GM21786 (cell line): ENCODE results near the gene APLF.
A peak's percentile ranks its signal among the peaks of the same experiment; 100 is the strongest.
"Not testable (repeated sequence)": the region's sequence is repeated elsewhere in the genome, so short reads cannot be mapped to it uniquely, and the experiment has no call there.

Experiments used
- ATAC-seq: cut with Tn5 transposase; IDR thresholded peaks from one replicate; pipeline ENCODE4 v1.9.1; 2021; ENCODE audit not compliant: unreplicated experiment

Gene APLF

DNA sequence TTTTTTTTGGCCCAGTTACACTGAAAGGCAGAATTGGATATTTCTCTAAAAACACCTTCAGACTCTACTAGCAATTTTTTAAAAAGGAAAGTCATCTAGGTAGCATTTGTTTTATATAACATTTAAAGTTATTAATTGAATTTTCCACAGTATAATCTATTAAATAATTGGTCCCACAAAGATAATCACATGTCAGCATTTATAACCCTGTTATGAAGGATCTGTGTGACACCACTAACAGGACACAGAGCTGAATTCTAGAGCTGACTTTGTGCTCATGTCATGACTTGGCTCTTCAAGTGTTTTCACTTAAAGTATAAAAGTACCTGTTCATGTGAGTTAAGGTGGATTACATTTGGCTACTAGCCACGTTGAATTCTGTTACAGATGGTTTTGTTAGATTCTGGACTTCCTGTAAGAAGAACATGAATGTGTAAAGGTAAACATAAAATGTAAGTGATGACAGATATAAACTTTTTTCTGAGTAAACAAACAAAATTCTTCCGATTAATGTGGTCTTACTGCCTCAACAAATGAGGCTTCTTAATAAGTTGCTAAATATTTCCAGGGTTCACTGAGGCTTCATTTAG, 106.9 kb downstream of the APLF start:
- ATAC-seq, result no peak

DNA sequence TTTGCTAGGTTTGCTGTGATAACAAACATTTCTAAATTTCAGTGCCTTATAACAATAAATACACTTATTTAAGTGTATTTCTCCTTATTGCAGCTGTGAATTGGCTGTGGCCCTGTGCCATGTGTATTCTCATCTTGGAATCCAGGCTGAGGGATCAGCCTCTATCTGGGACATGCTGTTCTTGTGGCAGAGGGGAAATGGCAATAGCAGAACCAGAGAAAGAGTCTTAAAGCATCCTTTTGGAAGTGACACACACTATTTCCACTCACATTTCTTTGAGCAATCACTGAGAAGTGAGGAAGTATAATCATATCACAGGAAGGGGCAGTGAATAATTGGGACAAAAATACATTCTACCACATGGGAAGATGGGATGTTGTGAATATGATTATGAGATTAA, 109.8 kb downstream of the APLF start:
- no peak for ATAC-seq

DNA sequence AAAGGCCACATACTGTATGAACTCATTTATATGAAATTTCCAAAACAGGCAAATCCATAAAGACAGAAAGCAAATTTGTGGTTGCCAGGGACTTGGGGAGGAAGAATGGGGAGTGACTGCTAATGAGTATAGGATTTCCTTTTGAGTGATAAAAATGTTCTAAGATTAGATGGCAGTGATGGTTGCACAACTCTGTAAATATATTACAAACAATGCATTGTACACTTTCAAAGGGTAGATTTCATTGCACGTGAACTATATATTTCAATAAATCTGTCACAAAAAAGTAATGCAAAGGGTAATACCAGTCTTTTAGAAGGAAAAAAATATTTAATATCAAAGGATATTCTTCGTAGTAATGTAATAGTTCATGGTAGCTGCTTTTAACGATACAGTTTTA, 112.3 kb downstream of the APLF start:
- ATAC-seq, result no peak

- no peak for ATAC-seq
Observed at GRCh38 chr2:68588589-68588988, 121.2 kb downstream of the APLF start.

GRCh38 chr2:68589963-68590362, 122.6 kb downstream of the APLF start:
- ATAC-seq, result no peak

- ATAC-seq, result no peak
Observed at GRCh38 chr2:68590702-68591101, 123.3 kb downstream of the APLF start.

DNA sequence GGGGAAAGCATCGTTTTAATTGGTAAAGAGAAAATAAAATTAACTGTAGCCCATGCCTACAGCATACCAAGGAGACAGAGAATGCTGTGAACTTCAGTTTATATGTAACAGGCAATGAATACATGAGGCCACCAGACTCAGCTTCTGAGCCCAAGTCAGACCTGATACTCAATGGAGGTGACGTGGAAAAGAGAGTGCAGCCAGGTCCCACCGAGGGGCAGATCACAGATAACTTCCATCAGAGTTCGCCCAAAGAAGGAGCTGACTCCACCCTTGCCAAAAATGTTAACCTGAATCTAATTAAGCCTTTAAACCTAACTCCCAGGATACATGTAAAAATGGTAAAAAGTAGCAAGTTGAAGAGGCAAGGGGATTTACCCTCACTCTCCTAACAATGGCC, 123.8 kb downstream of the APLF start:
- no peak for ATAC-seq

GRCh38 chr2:68594041-68594440, 126.7 kb downstream of the APLF start:
- no peak for ATAC-seq

- ATAC-seq, result peak; percentile 71
Observed at GRCh38 chr2:68594674-68595492, 127.5 kb downstream of the APLF start.

DNA sequence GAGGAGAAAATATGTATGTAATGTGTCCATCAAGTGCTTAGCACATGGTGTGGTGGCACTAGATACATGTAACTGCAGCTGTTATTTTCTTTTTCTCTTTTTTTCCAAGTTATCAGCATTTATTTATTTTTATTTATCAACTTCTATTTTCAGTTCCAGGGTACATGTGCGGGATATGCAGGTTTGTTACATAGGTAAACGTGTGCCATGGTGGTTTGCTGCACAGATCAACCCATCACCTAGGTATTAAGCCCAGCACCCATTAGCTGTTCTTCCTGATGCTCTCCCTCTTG, 128.1 kb downstream of the APLF start:
- ATAC-seq, result not testable (repeated sequence)

DNA sequence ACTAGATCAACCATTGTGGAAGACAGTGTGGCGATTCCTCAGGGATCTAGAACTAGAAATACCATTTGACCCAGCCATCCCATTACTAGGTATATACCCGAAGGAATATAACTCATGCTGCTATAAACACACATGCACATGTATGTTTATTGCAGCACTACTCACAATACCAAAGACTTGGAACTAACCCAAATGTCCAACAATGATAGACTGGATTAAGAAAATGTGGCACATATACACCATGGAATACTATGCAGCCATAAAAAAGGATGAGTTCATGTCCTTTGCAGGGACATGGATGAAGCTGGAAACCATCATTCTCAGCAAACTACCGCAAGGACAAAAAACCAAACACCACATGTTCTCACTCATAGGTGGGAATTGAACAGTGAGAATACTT, 133.1 kb downstream of the APLF start:
- ATAC-seq, result not testable (repeated sequence)

- ATAC-seq, result no peak
Observed at GRCh38 chr2:68603059-68603458, 135.7 kb downstream of the APLF start.

DNA sequence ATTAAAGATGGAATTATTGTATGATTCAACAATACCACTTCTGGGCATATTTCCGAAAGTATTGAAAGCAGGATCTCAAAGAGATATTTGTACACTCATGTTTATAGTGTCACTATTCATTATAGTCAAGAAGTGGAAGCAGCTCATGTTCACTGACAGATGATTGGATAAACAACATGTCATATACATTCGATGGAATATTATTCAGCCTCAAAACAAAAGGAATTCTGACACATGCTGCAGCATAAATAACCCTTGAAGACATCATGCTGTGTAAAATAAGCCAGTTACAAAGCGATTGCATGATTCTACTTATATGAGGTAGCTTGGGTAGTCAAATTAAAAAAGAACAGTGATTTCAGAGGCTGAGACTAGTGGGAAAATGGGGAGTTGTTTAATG, 136.7 kb downstream of the APLF start:
- ATAC-seq, result no peak

DNA sequence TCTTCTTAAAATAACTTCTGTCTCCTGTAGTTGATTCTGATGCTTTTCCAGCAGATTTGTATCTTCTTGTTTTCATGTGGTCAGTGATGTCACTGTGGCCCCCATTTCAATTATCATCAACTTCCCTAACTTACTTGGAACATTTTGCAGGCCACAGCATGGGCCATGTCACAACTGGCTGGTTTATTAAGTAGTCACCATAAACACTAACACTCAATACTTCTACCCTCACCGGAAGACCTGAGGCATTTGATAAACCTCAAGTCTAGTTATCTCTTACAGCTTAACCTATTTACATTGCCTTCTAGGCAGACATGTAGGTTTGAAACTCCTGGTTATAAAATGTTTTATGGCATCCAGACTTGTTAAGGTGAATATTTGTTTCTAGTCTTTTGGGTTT, 138.6 kb downstream of the APLF start:
- no peak for ATAC-seq

GRCh38 chr2:68606759-68607158, 139.4 kb downstream of the APLF start:
- ATAC-seq, result no peak

GRCh38 chr2:68607837-68608236, 140.5 kb downstream of the APLF start:
- no peak for ATAC-seq

- no peak for ATAC-seq
Observed at GRCh38 chr2:68612765-68613519, 145.6 kb downstream of the APLF start.

DNA sequence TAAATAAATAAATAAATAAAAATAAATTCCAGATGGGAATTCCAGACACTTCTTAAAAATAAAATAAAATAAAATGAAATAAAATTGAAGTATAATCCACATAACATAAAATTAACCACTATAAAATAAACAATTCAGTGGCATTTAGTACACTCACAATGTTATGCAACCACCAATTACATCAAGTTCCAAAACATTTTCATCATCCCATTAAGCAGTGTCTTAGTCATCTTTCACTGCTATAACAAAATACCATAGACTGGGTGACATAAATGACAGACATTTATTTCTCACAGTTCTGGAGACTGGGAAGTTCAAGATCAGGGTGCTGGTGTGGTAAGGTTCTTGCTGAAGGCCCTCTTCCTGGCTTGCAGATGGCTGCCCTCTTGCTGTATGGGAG, 153.4 kb downstream of the APLF start:
- no peak for ATAC-seq

DNA sequence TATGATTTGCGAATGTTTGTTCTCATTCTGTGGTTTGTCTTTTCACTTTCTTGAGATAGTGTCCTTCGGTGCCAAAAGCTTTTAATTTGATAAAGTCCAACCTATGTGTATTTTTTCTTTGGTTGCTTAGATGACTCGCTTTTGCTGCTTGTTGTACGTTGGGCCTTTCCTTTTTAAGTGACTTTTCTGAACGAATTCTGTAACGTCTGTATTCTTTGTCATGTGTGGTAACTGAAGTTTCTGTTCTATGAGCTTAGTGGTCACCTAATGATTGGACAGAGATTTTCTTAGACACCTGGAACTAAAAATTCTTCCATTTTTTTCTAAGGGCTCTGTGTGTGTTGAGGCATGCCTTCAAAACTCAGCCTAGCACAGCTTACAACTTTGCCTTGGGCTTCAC, 156.4 kb downstream of the APLF start:
- ATAC-seq, result no peak

DNA sequence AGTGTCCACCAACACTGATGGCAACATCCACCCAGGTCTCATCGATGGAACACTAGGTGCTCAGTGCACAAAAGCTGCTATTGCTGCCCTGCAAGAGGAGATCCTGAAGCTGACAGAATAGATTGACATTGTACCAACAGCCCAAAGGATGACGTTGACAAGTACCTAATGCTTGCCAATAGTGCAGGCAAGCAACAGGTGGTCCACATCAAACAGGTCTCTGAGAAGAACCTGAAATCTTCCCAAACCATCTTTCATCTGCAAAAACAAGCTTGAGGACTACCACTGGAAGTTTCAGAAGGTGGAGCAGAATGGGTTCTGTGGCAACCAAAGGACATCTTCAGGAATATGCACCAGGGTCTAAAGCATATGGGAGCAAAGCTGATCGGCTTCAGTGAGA, 160.2 kb downstream of the APLF start:
- ATAC-seq, result no peak
